Islet precursor cell (in vitro differentiated cells): ENCODE data around the gene ETV6.
A peak's percentile ranks its signal among the peaks of the same experiment; 100 is the strongest.
"Not testable (repeated sequence)": the region's sequence is repeated elsewhere in the genome, so short reads cannot be mapped to it uniquely, and the experiment has no call there.

Experiments used
- DNase-seq: peaks from one replicate; pipeline ENCODE4 v3.0.0-alpha.2; 2018

The ETV6 gene

DNA sequence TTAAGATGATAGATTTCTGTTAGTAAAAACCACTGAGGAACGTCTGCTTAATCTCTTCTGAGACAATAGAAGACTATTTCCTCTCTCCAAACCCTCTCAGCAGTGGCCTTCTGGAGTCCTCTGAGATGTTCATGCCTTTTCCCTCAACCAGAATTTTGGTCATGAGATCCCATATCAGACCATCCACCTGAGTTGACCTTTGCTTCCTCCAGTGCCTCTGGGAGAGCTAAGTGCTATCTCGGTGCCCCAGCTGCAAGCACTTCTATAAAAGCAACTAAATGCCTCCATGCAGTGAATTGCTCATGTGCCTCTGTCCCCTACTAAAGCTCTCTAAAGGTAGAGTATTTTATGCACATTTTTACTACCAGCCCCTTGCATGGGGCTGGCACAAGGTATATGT, 248.4 kb downstream of the ETV6 start:
- DNase-seq = no peak

DNA sequence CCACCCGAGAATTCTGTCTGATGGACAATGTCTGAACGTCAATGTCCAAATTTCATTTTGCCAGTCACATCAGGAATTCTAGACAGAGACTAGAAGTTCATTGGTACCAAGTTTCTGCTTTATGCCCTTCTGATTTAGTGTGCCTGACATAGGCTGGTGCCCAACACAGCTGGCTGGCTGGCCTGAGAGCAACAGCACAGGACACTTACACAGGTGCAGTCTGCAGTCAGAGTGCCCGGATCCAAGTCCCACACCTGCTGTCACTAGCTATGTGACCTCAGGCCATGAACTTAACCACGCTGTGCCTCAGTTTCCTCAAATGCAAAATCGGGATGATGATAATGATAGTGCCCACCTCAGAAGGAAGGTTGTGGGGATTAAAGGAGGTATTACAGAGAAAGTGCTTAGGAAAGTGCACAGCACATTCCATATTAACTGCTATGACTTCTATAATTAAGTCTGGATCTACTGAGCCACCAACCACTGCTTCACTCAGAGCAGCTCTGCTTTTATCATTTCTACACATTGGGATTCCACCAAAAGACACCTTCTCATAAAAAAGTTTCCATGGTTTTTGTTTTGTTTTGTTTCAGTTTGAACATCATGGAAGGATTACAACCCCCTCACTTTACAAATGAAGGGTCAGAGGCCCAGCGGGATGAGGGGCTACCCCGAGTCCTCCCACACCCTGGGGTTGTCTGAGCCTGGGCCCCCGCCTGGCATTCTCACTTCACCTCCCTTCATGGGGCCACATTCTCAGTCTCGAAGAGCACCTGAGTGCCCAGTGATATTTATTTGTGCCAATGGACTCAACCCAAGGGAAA, 252.4 kb downstream of the ETV6 start:
- no peak for DNase-seq

DNA sequence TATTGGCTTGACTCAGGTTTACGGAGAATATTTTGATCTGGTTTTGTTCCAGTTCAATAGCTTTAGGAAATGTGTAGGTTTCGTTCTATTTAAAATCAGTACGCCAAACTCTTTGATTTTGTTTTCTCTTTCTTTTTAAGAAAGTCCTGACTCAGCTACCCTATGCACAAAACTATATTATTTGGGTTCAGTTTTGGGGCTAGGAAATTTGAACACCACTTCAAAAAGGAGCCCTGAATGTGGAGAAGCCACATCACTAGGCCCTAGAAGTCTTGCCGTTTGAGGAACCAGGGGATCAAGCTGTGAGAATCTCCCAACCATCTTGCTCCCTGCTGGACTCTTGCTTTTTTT, 253.0 kb downstream of the ETV6 start:
- DNase-seq = no peak

DNA sequence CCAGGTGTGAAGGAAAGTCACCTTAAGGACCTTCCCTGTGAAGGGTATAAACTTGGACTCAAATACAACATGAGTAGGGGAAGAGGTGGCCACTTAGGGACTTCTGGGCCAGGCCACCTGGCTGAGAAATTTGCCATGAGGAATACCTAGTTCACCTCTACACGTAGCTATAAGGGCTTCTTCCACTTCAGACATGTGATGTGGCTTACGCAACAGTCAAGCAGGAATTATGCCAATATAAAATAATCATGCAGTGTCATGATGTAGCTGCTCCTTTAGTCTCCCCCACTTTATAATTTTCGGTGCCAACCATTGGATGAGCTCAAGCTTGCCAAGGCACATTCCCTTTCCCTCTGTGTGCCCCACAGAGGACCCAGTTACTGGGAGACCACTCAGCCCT, 254.7 kb downstream of the ETV6 start:
- no peak for DNase-seq

DNA sequence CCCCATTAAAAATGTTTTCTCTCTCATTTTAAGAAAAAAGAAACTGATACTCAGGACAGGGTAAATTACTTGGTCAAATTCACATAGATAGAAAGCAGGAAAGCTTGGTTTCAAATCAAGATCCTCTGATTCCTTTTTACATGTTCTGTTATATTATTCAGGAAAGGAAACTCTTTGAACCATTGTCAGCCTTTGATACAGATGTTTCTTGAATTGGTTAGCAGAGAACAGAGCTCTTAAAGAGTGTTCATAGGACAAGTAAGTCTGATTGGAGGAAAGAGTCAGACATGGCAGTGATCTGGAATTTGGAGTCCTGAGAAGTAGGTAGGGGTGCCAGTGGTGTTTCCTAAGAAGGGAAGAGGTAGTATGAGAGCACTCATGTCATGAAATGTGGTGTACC, 256.1 kb downstream of the ETV6 start:
- no peak for DNase-seq

DNA sequence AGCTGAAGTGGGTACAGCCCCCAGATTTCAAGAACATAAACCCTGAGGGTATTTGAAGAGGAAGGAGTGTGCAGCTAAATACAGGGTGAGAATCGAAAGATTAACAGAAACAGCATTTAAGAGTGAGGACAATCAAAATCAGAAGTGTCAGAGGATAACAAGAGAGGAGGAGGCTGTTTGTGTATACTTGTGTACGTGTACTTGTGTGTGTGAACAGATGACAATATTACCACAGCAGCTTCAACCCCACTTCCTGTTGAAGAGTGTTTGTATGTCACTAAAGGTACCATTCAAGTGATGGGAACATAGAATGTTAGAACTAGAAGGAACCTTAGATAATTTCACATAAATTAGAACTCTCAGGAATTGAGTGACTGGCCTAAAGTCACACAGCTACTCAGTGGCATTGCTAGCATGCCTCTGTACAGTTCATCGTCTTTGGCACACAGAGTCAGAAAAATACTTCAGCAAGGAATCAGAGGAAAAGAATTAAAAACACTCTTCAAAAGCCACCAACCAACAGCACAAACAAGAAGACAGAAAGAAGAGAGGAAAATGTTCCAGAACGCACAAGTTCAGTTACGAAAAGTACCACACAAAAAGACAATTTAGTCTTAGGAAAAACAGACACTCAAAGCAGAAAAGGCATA, 256.9 kb downstream of the ETV6 start:
- no peak for DNase-seq

DNA sequence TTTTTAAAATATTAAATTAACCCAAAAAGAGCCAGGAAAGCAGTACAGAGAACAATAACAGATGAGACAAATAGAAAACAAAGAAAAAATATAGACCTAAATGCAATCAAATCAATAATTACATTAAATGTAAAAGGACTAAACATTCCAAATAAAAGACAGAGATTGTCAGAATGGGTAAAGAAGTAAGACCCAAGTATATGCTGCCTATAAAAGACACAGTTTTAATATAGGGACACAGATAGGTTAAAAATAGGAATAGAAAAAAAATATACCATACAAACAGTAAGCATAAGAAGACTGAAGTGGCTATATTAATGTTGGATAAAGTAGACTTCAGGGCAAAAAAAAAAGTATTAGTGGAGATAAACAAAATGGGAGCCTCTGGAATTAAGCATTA, 258.2 kb downstream of the ETV6 start:
- DNase-seq = no peak

DNA sequence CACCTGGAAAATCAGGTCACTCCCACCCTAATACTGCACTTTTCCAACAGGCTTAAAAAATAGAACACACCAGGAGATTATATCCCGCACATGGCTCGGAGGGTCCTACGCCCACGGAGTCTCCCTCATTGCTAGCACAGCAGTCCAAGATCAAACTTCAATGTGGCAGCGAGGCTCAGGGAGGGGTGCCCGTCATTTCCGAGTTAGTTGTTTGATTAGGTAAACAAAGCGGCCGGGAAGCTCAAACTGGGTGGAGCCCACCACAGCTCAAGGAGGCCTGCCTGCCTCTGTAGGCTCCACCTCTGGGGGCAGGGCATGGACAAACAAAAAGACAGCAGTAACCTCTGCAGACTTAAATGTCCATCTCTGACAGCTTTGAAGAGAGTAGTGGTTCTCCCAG, 259.9 kb downstream of the ETV6 start:
- DNase-seq = not testable (repeated sequence)

DNA sequence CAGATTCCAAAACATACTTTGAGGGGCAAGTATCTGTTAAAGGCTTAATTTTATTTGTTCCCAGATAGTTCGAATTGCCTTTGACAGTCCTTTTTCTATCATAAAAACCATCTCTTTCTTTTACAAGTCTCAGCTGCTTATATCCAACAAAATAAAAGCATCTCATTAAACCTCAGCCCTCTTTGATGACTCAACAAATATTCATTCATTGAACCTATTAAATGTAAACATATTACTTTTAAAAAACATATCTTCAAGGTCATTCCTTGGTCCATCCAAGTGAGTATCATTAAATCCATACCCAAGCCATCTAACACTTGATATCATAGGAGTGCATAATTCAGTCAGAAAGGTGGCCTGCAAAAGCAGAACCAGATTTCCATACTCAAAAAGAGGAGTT, 266.6 kb downstream of the ETV6 start:
- DNase-seq = no peak

DNA sequence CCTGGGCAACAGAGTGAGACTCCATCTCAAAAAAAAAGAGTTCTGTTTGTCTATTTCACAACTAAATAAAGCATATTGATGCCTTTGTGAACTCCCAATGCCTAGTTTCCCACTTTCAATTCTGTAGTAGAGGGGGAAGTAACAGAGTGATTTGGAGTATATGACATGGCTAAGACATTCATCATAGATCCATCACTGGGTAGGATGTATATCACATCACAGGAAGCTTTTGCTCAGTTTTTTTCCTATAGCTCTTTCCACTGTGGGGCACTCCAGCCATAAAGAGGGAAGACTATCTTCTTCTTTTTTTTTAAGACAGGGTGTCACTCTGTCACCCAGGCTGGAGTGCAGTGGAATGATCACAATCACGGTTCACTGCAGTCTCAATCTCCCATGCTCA, 267.3 kb downstream of the ETV6 start:
- DNase-seq = no peak

DNA sequence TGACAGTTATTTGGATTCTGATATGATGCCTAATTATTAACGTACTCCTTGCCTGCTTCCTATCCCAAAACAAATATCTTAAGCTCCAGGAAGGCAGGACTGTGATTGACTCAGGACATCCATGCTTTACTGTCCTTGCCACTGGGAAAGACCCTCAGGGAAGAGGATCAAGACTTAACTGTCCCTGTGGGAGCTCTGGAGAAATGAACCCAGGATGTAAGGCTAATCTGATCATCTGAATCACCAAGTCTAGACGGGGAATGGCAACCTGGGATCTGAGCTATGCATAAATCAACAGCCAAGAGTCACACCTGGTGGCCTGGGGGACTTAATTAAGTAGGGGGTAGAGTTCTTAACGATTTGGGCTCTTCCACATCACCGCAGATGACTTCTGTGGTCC, 268.0 kb downstream of the ETV6 start:
- DNase-seq = peak; percentile 78

DNA sequence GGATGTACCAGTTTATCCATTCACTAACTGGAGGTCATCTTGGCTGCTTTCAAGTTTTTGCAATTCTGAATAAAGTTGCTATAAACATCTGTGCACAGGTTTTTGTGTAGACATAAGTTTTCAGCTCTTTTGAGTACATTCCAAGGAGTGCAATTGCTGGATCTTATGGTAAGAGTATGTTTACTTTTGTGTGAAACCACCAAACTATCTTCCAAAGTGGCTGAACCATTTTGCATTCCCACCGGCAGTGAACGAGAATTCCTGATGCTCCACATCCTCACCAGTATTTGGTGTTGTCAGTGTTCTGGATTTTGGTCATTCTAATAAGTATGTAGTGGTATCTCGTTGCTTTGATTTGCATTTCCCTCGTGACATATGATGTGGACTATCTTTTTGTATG, 270.8 kb downstream of the ETV6 start:
- DNase-seq = no peak

DNA sequence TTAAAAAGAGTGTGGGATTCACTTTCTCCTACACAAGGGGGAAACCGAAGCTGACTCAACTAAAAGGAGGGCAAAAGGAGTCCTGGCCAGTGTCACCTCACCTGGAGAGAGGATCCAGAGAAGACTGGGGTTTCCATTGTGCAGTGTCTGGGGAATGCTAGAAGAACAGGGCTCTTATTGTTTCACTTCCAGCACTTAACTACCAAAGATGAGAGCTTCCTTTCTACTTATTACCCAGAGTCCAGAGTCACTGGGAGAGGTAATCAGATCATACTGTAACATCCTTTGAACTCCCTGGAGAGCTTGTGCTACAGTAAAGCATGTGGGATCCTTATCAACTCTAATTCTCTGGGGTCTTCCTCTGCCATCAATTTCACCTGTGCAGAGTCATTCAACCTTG, 272.9 kb downstream of the ETV6 start:
- peak; percentile 98 for DNase-seq

DNA sequence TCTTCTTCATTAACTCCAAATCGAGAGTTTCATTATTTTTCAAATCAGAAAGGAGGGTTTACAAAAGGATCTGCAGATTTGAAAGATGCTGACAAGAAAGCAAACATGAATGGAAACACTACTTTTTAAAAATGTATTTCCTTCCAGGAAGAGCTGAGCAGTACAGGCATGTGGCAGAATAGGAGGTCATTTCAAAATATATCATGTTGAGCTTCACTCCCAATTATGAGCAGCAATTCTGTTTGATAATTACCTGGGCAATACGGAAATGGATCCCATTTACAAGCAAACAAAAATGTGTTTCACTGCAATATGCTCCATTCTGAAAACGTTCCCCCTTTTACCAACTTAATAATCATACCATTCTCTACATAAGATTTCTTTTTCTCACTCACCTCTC, 273.6 kb downstream of the ETV6 start:
- DNase-seq = no peak

DNA sequence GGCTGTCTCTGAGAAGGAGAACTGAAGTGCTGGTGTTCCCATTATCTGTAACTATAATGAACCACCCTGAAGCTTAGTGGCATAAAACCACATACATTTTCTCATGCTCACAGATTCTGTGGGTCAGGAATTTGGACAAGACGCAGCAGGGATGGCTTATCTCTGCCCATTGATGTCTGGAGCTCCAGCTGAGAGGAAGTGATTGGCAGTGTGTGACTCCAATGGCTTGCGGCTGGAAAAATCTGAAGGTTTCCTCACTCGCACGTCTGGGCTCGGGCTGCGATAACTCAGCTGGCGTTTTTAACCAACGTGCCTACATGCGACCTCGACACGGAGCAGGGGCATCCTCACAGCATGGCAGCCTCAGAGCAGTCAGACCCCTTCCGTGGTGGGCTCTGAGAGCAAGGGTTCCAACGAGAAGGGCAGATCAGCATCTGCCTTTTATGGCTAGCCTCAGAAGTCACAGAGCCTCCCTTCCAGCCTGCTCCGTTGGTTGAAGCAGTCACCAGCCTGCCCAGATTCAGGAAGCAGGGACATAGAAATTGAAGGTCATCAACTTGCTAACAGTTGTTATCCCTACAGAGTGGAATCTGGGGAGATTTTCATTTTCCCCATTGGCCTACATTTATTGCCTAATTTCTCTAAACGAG, 277.9 kb downstream of the ETV6 start:
- peak; percentile 81 for DNase-seq

DNA sequence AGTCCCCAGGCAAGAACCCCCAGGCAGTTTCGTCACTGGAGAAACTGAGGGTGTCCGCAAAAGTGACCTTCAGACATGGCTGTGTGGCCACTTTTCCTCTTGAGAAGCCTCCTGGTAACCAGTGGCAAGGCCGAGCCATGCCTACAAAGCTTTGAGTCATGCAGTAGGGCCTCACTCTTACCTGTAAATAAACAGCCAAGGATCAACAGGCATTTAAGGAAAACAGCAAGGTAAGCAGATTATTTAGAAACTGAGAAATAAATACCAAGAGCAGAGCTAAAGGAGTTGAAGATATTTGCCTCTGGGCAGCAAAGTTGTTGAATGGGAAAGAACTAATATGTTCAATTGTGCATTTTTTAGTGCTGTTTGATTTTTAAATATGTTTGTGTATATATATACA, 280.2 kb downstream of the ETV6 start:
- DNase-seq = no peak

DNA sequence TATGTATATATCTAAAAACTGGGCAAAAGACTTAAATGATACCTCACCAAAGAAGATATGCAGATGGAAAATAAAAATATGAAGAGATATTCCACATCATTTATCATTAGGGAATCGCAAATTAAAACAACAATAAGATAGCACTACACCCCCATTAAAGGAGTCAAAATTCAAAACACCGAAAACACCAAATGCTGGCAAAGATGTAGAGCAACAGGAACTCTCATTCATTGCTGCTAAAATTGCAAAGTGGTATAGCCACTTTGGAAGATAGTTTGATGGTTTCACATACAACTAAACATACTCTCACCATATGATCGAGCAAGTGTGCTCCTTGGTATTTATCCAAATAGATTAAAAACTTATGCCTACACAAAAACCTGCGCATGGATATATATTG, 289.7 kb downstream of the ETV6 start:
- no peak for DNase-seq

DNA sequence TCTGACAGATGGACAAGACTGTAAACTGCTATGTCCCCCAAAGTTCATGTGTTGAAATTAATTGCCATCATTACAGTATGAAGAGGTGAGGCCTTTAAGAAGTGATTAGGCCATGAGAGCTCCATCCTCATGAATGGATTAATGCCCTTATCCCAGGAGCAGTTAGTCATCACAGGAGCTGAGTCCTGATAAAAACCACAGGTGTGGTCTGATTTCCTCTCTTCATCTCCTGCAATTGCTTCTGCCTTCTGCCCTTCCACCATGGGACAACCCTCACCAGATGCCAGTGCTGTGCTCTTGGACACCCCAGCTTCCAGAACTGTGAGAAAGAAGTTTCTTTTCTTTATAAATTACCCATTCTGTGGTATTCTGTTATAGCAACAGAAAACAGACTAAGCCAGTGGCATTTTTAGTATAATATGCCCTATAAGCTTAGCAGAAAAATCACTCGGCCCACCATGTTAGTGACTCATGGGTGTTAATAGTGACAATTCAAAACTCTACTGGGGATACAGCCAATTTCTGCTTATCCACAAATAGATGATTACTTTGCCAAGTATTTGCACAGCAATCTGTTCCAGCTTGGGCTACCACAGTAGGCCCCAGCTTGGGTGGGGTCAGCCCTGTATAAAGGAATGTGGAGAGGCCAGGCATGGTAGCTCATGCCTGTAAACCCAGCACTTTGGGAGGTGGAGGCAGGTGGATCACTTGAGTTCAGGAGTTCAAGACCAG, 292.3 kb downstream of the ETV6 start:
- DNase-seq = no peak

DNA sequence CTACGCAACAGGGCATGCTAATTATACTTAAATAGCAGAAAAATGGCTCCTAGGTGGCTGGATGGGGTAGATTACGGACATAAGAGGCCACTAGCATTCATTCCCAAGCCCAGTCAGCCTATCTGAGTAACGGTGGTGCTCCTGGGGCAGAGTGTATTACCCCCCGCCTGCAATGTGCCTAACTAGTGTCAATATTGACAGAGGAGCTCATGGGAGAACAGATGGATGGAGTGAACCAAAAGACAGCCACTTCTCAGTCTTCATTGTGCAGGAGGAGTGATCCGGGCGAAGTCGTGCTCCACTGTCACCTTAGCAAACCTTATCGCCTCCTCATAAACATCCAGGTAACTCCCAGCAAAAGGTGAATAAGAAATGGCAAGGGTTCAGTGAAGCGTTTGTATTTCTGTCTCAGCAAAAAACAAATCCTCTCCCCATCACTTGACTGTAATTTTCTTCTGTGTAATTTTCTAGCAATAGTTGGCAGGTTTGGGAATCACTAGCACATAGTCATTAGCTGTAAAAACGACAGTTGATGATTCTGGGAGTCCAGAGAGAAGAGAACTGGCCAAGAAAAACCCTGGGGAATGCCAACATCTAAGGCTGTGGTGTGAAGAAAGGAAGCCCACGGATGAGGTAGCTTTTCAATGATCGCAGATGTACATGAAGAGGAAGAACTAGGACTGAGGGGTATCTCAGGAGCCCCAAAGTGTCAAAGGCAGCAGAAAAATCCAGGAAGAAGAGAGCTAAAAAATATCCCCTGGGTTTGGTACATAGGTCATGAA, 294.6 kb downstream of the ETV6 start:
- DNase-seq = no peak
